GM18868 (cell line): Measurements from ENCODE around the gene ENTPD6.

Experiments
- ATAC-seq: cut with Tn5 transposase; IDR thresholded peaks from one replicate; pipeline ENCODE4 v1.9.1; 2021; ENCODE audit warnings: mild to moderate bottlenecking, moderate library complexity; ENCODE audit not compliant: unreplicated experiment

The ENTPD6 gene

DNA sequence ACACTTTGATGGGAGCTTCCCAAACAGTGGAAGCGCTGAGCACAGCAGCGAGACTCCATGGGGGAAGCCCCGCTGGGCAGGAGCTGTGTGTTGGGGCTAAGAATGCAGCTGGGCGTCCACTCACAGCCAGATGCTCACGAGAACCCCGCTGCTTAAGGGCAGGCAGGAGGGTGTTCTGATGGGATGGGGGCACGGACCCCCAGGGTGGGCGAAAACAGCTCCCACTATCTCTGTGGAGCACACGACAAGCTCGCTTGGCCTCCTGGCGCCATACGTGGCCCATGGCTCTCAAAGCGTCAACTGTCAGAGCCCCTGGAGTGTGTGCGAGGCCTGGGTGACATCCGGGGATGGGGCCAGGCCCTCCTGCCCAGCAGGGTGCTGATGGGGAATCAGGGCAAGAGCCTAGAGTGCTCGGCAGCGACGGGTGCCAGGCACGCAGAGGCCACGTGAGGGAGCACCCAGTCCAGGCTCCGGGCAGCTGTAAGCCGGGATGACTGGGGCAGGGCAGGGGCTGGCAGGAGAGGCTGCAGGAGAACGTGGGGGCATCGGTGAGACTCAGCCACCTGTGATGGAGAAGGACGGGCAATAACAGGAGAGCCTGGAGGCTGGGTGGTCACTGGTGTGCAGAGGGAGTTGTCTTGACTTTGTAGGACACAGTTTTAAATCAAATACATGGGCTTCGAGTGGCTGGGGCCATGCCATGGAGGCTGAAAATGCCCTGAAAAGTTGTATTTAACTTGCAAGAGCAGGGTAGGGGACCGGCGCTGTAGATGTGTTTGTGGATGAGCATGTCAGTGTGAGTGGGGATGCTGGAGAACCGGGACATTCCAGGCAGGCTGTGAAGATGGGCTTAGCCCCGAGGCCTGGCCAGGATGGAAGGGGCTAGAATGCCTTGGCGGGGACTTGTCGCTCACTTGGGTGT, 79.6 kb downstream of the ENTPD6 start:
- ATAC-seq = no peak

DNA sequence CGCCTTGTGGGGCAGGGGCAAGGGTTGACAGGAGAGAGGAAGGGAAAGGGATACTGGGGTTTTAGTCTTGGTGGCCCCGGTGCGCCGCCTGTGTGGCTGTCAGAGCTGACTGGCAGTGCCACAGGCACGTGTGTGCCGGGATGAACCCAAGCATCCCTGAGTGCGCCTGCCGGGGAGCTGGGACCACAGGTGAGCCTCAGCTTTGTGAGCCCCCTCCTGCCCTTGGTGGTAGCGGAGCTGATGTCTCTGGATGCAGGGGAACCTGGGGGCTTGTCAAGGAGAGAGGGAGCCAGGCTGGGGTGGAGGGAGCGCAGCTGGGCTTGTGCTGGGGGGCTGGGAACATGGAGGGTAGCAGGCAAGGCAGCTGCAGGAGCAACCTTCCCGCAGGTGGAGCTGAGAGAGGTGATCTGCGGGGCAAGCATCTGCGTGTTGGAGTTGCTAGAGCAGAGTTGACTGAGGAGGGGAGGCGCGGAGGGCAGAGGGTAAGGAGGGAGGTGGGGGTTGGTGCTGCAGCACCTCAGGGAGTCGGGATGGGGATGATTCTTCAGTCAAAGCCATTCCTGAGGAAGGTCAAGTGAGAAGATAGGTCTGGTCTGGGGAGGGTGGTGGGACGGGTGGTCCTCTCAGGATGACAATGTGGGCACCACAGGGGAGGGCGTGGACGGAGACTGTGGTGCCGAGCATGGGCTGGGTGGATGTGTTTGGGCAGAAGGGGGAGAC, 80.5 kb downstream of the ENTPD6 start:
- ATAC-seq = no peak
